HG03135 (cell line): ENCODE results near the gene PRDM4.
"Not testable (repeated sequence)": the region's sequence is repeated elsewhere in the genome, so short reads cannot be mapped to it uniquely, and the experiment has no call there.

Source experiments
- ATAC-seq: cut with Tn5 transposase; IDR thresholded peaks from one replicate; pipeline ENCODE4 v1.9.1; 2021; ENCODE audit warnings: mild to moderate bottlenecking, moderate library complexity; ENCODE audit not compliant: unreplicated experiment

Gene PRDM4

DNA sequence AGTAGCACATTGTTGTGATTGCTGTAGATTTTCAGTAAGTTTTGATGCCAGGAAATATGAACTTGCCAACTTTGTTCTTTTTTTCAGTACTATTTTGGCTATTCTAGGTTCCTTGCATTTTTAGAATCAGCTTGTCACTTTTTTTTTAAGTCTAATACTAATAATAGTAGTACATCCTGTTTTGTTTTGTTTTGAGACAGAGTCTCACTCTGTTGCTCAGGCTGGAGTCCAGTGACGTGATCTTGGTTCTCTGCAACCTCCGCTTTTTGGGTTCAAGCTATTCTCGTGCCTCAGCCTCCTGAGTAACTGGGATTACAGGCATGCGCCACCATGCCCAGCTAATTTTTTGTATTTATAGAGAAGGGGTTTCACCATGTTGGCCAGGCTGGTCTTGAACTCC is 58.8 kb downstream of the PRDM4 start:
- no peak for ATAC-seq

DNA sequence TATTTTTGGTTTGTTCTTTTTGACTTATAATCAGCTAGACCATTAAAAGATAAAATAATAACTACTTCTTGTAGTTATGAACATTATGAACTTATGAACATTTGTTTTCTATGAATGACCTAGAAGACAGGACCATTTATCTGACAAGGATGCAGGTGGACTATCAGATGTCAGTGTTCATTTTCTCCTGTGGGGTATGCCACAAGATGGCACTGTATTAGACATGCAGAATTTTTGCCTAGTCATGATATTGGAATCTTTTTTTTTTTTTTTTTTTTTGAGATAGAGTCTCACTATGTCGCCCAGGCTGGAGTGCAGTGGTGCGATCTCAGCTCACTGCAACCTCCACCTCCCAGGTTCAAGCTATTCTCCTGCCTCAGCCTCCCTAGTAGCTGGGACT is 65.2 kb downstream of the PRDM4 start:
- not testable (repeated sequence) for ATAC-seq

DNA sequence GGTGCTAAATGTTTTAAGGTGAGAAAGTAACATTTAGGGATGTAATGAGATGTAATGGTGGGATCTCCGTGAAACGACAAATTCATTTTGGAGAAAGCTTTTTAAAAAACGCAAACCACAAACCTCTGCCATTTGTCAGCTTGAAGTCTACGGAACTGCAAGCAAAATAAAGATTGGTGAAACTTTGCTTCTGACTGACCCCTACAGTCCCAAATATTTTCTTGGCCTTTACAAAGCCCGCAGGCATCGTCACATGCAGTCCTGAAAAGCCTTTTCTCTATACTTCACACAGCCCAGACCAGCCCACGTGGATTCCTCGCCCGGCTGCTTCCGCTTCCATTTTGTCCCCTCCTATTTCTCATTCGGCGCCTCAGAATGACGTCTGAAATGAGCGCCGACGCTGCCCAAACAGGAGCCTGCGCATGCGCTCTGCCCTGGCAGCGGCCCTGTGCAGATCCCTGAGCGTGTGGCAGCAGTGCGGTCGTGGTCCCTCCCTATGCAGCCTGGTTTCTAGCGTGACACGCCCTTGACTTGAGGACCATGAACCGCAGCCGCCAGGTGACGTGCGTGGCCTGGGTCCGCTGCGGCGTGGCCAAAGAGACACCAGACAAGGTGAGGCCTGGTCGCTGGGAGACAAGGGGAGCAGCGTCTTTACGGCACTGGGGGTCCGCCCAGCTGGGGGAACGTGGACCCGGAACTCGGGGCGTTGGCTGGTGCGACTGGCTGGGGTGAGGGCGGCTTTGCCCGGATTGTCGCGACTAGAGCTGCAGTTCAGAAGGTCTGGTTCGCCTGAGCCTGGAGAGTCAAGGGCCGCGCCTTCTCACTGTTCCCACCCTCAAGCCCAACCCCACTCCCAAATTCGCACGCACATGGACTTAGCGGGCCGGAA is 75.3 kb downstream of the PRDM4 start, which contains the start of gene PWP1:
TSS of gene PWP1 (plus strand) at position 440 of the 889 bp plus-strand sequence. CDS start at position 541, 101 bp downstream.
- peak; percentile 77 for ATAC-seq

DNA sequence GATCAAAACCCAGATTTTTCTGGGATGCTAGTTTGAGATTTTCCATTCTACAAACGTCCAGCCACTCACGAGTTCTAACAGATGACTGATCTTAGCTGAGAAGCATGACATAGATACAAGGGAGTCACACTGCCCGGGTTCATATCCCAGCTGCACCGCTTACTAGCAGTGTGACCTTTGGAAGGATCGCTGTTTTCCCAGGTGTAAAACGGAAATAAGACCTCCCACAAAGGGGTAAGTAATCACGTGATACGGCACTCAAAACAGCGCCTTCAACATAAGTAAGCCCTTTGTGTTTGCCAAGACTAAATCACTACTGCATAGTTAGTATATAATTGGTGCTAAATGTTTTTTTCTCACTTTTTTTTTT is 76.0 kb downstream of the PRDM4 start:
- ATAC-seq = no peak

DNA sequence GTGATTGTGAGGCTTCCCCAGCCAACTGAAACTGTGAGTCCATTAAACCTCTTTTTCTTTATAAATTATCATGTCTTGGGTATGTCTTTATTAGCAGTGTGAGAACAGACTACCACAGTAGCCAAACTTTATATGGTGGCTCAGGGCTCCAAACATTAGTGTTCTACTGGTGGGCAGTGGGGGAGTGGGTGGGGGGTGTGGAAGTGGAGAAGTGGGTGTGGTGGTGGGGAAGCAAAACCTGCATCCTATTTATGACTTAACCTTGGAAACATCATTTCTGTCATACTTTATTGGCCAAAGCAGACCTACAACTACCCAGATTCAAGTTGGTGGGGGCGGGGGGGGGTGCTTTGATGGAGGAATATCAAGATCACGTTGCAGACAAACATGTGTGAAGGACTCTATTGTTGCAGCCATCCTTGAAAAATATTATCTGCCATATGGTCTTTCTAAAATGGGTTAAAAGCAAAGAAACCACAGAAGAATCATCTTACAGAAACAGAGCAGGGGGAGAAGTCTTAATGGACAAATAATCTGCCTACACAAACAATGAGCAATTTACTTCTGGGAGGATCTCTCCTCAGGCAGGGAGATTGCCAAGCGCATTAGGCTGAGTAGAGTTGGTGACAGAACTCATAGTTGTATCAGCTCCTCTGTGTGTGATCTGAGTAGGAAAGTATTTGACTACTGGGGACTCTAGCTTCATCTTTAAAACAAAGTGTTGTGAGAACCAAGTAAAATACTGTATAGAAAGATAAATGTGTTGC is 76.7 kb downstream of the PRDM4 start:
- no peak for ATAC-seq
